ENCODE results near the gene CBX7. TPM values are rescaled to one million over a fixed set of nuclear protein-coding genes. Genes with fewer than 3 reads are reported as not detected.

The CBX7 gene
- total and polyA plus RNA-seq, 4 donors = 2.2 to 21.8 (median 14.9) TPM

DNA sequence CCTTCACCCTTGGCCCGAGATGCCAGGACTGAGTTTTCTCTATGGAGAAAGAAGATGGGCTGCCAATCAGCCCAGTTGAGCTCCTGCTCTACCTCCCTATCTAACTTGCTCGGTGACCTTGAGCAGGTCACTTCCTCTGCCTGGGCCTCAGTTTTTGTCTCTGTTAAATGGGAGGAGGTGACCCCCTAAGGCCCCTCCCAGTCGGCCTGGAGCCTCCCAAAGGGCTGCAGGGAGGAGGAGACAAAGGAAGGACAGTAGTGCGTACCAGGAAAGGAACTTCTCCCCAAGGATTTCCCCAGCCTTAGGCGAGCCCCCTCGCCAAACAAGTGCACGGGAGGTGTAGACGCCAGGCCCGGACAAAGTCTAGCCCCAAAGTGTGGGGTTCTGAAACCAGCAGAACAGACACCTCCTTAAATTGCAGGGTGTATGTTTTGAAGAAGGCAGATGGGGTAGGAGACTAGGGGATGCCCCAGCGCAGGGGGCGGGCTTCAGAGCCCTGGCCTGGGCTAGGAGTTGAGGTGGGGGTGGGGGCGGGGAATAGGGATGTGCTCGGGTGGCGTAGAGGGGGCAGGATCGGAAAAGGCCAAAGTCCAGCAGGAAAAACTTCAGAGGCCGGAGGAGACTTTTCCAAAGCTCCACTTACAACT is 1.0 kb downstream of the CBX7 start:
- DNase-seq (ENCODE audit: low spot score) = peak; percentile 36
- Histone ChIP-seq H3K4me1 (ENCODE audit: control insufficient read depth in 4 of 4, insufficient read depth in 4 of 4, low read length in 3 of 4) (peaks cover 13 to 42% (median 31%) of the 10 kb centered on the region in 4 donors), H3K4me3 (ENCODE audit: low read depth in 1 of 3, low read length in 3 of 3) (peak overlapping the region in 2 of 3 donors; percentile 35 to 92)

DNA sequence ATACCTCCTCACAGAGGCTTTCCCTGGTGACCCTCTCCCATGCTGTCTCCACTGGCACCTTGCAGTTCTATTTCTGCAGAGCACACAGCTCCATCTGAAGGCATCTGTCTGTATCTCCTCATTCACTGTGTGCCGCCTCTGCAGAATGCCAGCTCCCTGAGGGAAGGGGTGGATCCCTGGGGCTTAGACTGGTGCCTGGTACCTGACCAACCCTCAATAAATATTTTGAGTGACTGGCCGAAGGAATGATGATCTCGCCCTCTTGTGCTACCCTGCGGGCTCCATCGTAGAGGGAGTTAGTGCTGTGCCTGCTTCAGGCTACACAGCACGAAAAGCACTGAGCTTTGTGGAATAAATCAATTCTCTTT is 1.6 kb downstream of the CBX7 start:
- no peaks in the 10 kb centered on the region for H3K9me3 ChIP-seq (ENCODE audit: control insufficient read depth in 4 of 4, low read length in 3 of 4)
- peak; percentile 33 for DNase-seq (ENCODE audit: low spot score)
- H3K9ac ChIP-seq (ENCODE audit: low read depth in 1 of 2, low read length in 2 of 2) = no peak overlapping the region
- H3K27ac ChIP-seq (ENCODE audit: low read depth in 1 of 2, low read length in 2 of 2) = peak overlapping the region; percentile 32 to 48
- peaks cover 16 to 48% (median 37%) of the 10 kb centered on the region in 4 donors for H3K4me1 ChIP-seq (ENCODE audit: control insufficient read depth in 4 of 4, insufficient read depth in 4 of 4, low read length in 3 of 4)
- WGBS = 56% methylated on average over 6 of the region's 6 CpGs
- TF ChIP-seq FOXA1 (IDR thresholded peaks at IDR 0.05) (no peak), HNF4G (IDR thresholded peaks at IDR 0.05) (no peak), FOXA2 (IDR thresholded peaks at IDR 0.05) (no peak), NR2F2 (IDR thresholded peaks at IDR 0.05) (no peak), EGR1 (IDR thresholded peaks at IDR 0.05; ENCODE audit: low read depth in 2 of 2) (no peak), HNF4A (conservative IDR thresholded peaks at IDR 0.05) (no peak), GABPA (IDR thresholded peaks at IDR 0.05 in 1 of 2, conservative IDR thresholded peaks at IDR 0.05 in 1 of 2) (no peak), SP1 (IDR thresholded peaks at IDR 0.05) (no peak)
- TF ChIP-seq, protein P1, sequence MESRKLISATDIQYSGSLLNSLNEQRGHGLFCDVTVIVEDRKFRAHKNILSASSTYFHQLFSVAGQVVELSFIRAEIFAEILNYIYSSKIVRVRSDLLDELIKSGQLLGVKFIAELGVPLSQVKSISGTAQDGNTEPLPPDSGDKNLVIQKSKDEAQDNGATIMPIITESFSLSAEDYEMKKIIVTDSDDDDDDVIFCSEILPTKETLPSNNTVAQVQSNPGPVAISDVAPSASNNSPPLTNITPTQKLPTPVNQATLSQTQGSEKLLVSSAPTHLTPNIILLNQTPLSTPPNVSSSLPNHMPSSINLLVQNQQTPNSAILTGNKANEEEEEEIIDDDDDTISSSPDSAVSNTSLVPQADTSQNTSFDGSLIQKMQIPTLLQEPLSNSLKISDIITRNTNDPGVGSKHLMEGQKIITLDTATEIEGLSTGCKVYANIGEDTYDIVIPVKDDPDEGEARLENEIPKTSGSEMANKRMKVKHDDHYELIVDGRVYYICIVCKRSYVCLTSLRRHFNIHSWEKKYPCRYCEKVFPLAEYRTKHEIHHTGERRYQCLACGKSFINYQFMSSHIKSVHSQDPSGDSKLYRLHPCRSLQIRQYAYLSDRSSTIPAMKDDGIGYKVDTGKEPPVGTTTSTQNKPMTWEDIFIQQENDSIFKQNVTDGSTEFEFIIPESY (IDR thresholded peaks at IDR 0.05) = no peak
- TF ChIP-seq, protein P2, sequence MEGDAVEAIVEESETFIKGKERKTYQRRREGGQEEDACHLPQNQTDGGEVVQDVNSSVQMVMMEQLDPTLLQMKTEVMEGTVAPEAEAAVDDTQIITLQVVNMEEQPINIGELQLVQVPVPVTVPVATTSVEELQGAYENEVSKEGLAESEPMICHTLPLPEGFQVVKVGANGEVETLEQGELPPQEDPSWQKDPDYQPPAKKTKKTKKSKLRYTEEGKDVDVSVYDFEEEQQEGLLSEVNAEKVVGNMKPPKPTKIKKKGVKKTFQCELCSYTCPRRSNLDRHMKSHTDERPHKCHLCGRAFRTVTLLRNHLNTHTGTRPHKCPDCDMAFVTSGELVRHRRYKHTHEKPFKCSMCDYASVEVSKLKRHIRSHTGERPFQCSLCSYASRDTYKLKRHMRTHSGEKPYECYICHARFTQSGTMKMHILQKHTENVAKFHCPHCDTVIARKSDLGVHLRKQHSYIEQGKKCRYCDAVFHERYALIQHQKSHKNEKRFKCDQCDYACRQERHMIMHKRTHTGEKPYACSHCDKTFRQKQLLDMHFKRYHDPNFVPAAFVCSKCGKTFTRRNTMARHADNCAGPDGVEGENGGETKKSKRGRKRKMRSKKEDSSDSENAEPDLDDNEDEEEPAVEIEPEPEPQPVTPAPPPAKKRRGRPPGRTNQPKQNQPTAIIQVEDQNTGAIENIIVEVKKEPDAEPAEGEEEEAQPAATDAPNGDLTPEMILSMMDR (IDR thresholded peaks at IDR 0.05; ENCODE audit: low read depth, low read length, missing input control) = no peak
- TF ChIP-seq, protein P3, sequence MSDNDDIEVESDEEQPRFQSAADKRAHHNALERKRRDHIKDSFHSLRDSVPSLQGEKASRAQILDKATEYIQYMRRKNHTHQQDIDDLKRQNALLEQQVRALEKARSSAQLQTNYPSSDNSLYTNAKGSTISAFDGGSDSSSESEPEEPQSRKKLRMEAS (IDR thresholded peaks at IDR 0.05) = no peak
- peaks cover 0 to 4% (median under 1%) of the 10 kb centered on the region in 4 donors for H3K36me3 ChIP-seq (ENCODE audit: control insufficient read depth in 4 of 4, insufficient read depth in 3 of 4, low read depth in 1 of 4, low read length in 3 of 4)
- H3K4me3 ChIP-seq (ENCODE audit: low read depth in 1 of 3, low read length in 3 of 3) = no peak overlapping the region
- no peaks in the 10 kb centered on the region for H3K27me3 ChIP-seq (ENCODE audit: control insufficient read depth in 4 of 4, insufficient read depth in 4 of 4, low read length in 3 of 4)

More for the DNA sequence above, 1.0 kb downstream of the CBX7 start:
- TF ChIP-seq SP1 (IDR thresholded peaks at IDR 0.05) = no peak
- TF ChIP-seq NR2F2 (IDR thresholded peaks at IDR 0.05) = peak; percentile 46
- Histone ChIP-seq H3K9me3 (ENCODE audit: control insufficient read depth in 4 of 4, low read length in 3 of 4) (no peaks in the 10 kb centered on the region), H3K9ac (ENCODE audit: low read depth in 1 of 2, low read length in 2 of 2) (peak overlapping the region; percentile 61 to 93), H3K36me3 (ENCODE audit: control insufficient read depth in 4 of 4, insufficient read depth in 3 of 4, low read depth in 1 of 4, low read length in 3 of 4) (peaks cover 0 to 4% (median under 1%) of the 10 kb centered on the region in 4 donors), H3K27ac (ENCODE audit: low read depth in 1 of 2, low read length in 2 of 2) (peak overlapping the region; percentile 48 to 79), H3K27me3 (ENCODE audit: control insufficient read depth in 4 of 4, insufficient read depth in 4 of 4, low read length in 3 of 4) (no peaks in the 10 kb centered on the region)
- 40% methylated on average over 16 of the region's 16 CpGs for WGBS
